Central memory CD8-positive, alpha-beta T cell (primary cell): Measurements from ENCODE around the gene PHC1.

Experiments used
- ATAC-seq: fragments of 150-1000 bp; cut with Tn5 transposase; replicated peaks from 2 replicates; pipeline ENCODE4 v1.10.0; 2022; ENCODE audit warnings: mild to moderate bottlenecking, moderate FRiP score, moderate number of reproducible peaks; ENCODE audit not compliant: poor library complexity, severe bottlenecking; ENCODE audit errors: extremely low read depth
- DNase-seq, 2 donors: peaks; one replicate each; pipeline ENCODE4 v3.0.0; 2021; ENCODE audit warnings: low spot score in 2 of 2
- H3K27ac Mint-ChIP-seq: one replicate; pipeline ENCODE4 v1.8.0; 2022; ENCODE audit warnings: low read depth, mild to moderate bottlenecking, moderate library complexity, mixed read lengths
- H3K27me3 Mint-ChIP-seq: one replicate; pipeline ENCODE4 v1.8.0; 2022; ENCODE audit warnings: mixed read lengths
- H3K36me3 Mint-ChIP-seq: one replicate; pipeline ENCODE4 v1.8.0; 2022; ENCODE audit warnings: mild to moderate bottlenecking, moderate library complexity, mixed read lengths; ENCODE audit not compliant: insufficient read depth
- H3K4me1 Mint-ChIP-seq: one replicate; pipeline ENCODE4 v1.8.0; 2022; ENCODE audit warnings: mixed read lengths
- H3K4me3 Mint-ChIP-seq: one replicate; pipeline ENCODE4 v1.8.0; 2022; ENCODE audit warnings: mild to moderate bottlenecking, moderate library complexity, mixed read lengths
- H3K9me3 Mint-ChIP-seq: one replicate; pipeline ENCODE4 v1.8.0; 2022; ENCODE audit warnings: mixed read lengths

Gene PHC1

GRCh38 chr12:8943565-8944186, 29.4 kb downstream of the PHC1 start:
- Mint-ChIP-seq H3K27ac (no peak overlapping the region), H3K36me3 (peaks cover 44% of the 10 kb centered on the region), H3K9me3 (no peaks in the 10 kb centered on the region), H3K4me3 (no peak overlapping the region), H3K4me1 (peaks cover 30% of the 10 kb centered on the region), H3K27me3 (no peaks in the 10 kb centered on the region)
- DNase-seq (no peak), ATAC-seq (no peak)

DNA sequence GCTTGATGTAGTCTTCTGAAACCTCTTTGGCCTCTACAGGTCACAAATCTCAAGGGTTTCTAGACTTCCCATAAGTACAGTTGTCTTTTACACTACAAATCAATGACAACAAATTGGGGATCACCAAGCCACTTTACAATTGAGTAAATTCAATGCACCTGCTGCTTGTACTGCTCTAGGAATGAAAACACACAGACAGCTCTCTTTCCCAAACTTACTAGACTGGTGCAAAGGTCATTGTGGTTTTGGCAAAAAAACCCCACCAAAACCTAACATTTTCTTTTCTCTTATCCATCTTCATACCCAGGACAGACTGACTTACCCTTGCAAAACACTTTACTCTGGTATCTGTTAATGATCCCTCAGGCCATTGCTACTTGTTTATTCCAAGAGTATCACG, 32.4 kb downstream of the PHC1 start:
- ATAC-seq (no peak), DNase-seq (no peak)
- Mint-ChIP-seq H3K27ac (peak overlapping the region; percentile 84), H3K9me3 (no peaks in the 10 kb centered on the region), H3K4me3 (no peak overlapping the region), H3K27me3 (no peaks in the 10 kb centered on the region), H3K36me3 (peaks cover 42% of the 10 kb centered on the region), H3K4me1 (peaks cover 50% of the 10 kb centered on the region)

- no peak for ATAC-seq
- H3K27me3 Mint-ChIP-seq: no peaks in the 10 kb centered on the region
- peaks cover 60% of the 10 kb centered on the region for H3K4me1 Mint-ChIP-seq
- H3K36me3 Mint-ChIP-seq: peaks cover 35% of the 10 kb centered on the region
- no peak for DNase-seq
- peak overlapping the region; percentile 36 for H3K4me3 Mint-ChIP-seq
- H3K9me3 Mint-ChIP-seq: no peaks in the 10 kb centered on the region
- H3K27ac Mint-ChIP-seq: peak overlapping the region; percentile 91
Observed at GRCh38 chr12:8947737-8948136, 33.4 kb downstream of the PHC1 start.

DNA sequence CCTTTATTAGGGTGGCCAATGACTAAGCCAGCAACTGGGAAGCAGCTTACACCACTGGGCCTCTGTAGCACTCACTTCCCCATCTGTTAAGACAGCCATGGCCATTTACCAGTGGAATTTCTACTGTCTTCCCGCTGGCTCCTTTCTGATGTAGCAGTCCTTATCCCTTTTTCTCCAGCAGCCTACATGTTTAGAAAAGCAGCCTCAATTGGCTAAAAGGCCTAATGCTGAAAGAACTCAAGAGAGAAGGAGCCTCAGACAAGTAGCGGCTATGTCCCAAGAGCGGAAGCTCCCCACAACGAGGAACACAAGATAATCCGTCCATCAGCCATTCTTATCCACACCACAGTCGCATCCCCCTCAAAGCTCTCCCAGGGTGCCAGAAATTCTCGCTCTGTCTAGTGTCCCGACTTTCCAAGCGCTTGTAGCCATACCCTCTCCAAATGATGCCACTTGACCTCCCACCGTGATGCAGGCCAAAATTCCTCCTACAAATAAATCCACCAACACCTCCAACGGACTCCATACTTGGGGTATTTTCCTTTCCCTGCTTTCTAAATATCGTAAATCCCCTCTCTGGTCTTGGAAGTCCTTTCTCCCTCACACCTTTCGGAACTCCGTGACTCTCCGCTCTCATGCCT, 34.5 kb downstream of the PHC1 start:
- Mint-ChIP-seq H3K4me3 (peak overlapping the region; percentile 95), H3K36me3 (peaks cover 27% of the 10 kb centered on the region), H3K9me3 (peaks cover 5% of the 10 kb centered on the region), H3K4me1 (peaks cover 71% of the 10 kb centered on the region), H3K27me3 (no peaks in the 10 kb centered on the region), H3K27ac (peak overlapping the region; percentile 91)
- ATAC-seq (no peak), DNase-seq (no peak)

- Mint-ChIP-seq H3K27ac (peak within 1 kb of the TSS; percentile 91), H3K27me3 (no peaks in the 10 kb centered on the region), H3K36me3 (peaks cover 24% of the 10 kb centered on the region), H3K9me3 (peaks cover 5% of the 10 kb centered on the region), H3K4me3 (peak within 1 kb of the TSS; percentile 95), H3K4me1 (peaks cover 77% of the 10 kb centered on the region)
- peak; percentile 77 for ATAC-seq
- peak; percentile 79 to 82 for DNase-seq
Observed at GRCh38 chr12:8949342-8950220, 35.3 kb downstream of the PHC1 start, which contains the start of gene M6PR. Gene M6PR (minus strand): TSS chr12:8949645. CDS start chr12:8946404, 3,241 bp downstream.

DNA sequence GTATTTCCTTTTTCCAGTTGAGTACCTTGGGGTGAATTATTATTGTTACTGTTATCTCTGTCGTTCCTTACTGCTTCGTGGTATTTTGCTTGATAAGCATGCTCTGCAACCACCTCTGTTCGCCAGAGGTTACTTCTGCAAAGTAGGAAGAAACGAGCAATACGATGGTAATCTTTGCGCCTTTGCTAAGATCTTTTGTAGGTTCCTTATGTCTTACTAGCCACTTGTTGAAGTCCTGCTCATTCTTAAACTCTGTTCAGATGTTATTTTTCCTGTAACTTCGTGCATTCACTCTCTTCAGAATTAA, 35.9 kb downstream of the PHC1 start:
- DNase-seq (no peak), ATAC-seq (peak; percentile 12)
- Mint-ChIP-seq H3K27ac (peak overlapping the region; percentile 91), H3K36me3 (peaks cover 21% of the 10 kb centered on the region), H3K9me3 (peaks cover 5% of the 10 kb centered on the region), H3K4me1 (peaks cover 76% of the 10 kb centered on the region), H3K27me3 (no peaks in the 10 kb centered on the region), H3K4me3 (peak overlapping the region; percentile 95)

- peak overlapping the region; percentile 95 for H3K4me3 Mint-ChIP-seq
- peaks cover 72% of the 10 kb centered on the region for H3K4me1 Mint-ChIP-seq
- H3K36me3 Mint-ChIP-seq: peaks cover 16% of the 10 kb centered on the region
- peaks cover 5% of the 10 kb centered on the region for H3K9me3 Mint-ChIP-seq
- H3K27me3 Mint-ChIP-seq: no peaks in the 10 kb centered on the region
- H3K27ac Mint-ChIP-seq: peak overlapping the region; percentile 91
- no peak for DNase-seq
- ATAC-seq: peak; percentile 8
Observed at GRCh38 chr12:8950702-8951478, 36.6 kb downstream of the PHC1 start.

DNA sequence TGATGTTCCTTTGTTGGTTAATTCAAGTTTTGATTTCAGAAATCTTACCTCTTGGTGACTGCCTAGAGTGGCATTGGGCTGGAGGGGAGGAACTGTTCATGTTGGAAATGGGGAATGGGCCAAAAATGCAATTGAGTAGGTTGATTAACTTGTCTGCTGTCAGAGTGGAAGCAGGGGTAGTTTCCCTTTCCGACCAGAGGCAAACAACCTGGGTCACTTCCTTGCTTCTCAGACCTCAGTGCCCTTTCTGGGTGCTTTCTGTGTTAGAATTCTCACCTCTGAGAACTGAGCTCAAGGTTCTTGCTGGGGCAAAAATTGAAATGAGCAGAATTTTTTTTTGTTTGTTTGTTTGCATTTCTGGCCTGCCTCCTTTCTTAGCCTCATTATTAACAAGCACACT, 37.4 kb downstream of the PHC1 start:
- Mint-ChIP-seq H3K27me3 (no peaks in the 10 kb centered on the region), H3K9me3 (peaks cover 5% of the 10 kb centered on the region), H3K4me1 (peaks cover 66% of the 10 kb centered on the region), H3K27ac (peak overlapping the region; percentile 91), H3K4me3 (peak overlapping the region; percentile 95), H3K36me3 (peaks cover 16% of the 10 kb centered on the region)
- DNase-seq: no peak
- ATAC-seq: no peak

DNA sequence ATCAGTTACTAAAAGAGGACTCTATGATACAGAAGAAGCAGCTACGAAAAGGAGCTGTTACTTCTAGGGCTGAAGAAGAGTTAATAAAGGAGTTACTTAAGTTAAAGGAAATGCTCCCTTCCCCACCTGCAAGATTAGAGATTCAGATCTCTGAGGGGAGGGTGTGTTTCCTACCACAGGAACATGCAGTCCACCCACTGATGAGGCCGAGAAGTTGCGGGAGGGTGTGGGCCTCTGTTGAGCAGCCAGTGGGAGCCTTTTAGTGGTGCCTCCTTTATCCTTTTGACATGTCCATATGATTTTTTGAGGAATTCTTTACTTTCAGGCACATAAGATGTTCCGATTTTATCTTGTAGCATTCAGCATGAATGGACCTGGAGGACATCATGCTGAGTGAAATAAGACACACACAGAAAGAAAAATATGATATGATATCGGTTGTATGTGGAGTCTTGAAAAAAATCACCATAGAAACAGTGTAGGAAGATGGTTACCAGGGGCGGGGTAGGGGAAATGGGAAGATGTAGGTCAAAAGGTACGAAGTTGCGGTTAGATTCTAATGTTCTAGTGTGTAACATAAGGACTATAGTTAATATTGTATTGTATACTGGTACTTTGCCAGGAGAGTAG, 39.6 kb downstream of the PHC1 start:
- peak; percentile 33 for ATAC-seq
- H3K36me3 Mint-ChIP-seq: peaks cover 16% of the 10 kb centered on the region
- DNase-seq: peak in 1 of 2 donors; percentile 42
- H3K27me3 Mint-ChIP-seq: no peaks in the 10 kb centered on the region
- peaks cover 5% of the 10 kb centered on the region for H3K9me3 Mint-ChIP-seq
- peak overlapping the region; percentile 91 for H3K27ac Mint-ChIP-seq
- peaks cover 60% of the 10 kb centered on the region for H3K4me1 Mint-ChIP-seq
- peak overlapping the region; percentile 53 for H3K4me3 Mint-ChIP-seq

DNA sequence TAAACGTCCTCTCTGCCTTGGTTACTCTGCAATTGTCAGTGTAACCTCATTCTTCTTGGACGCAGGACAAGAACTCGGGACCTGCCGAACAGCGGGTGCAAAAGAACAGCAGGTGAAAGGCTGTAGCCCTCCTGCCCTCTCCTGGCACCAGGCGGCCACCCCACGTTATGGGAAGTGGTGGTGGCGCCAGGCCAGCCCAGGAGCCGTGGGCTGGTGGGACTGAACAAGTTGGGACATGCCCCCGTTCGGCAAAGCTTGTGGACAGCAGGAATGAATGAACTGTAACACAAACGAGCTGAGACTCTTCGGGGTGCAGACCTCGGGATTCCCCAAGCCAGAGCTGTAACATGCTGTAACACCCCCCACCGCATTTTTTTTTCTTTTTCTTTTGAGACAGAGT, 41.8 kb downstream of the PHC1 start:
- DNase-seq (no peak), ATAC-seq (no peak)
- Mint-ChIP-seq H3K9me3 (peaks cover 5% of the 10 kb centered on the region), H3K36me3 (peaks cover 8% of the 10 kb centered on the region), H3K27me3 (no peaks in the 10 kb centered on the region), H3K4me1 (peaks cover 54% of the 10 kb centered on the region), H3K4me3 (no peak overlapping the region), H3K27ac (no peak overlapping the region)

- peaks cover 7% of the 10 kb centered on the region for H3K36me3 Mint-ChIP-seq
- DNase-seq (no peak), ATAC-seq (no peak)
- H3K4me3 Mint-ChIP-seq: no peak overlapping the region
- peaks cover 5% of the 10 kb centered on the region for H3K9me3 Mint-ChIP-seq
- peak overlapping the region; percentile 56 for H3K27ac Mint-ChIP-seq
- peaks cover 51% of the 10 kb centered on the region for H3K4me1 Mint-ChIP-seq
- H3K27me3 Mint-ChIP-seq: no peaks in the 10 kb centered on the region
Observed at GRCh38 chr12:8956772-8957171, 42.5 kb downstream of the PHC1 start.

- Mint-ChIP-seq H3K9me3 (peaks cover 5% of the 10 kb centered on the region), H3K27me3 (no peaks in the 10 kb centered on the region), H3K36me3 (peaks cover 6% of the 10 kb centered on the region), H3K27ac (peak overlapping the region; percentile 56), H3K4me3 (no peak overlapping the region), H3K4me1 (peaks cover 43% of the 10 kb centered on the region)
- ATAC-seq: no peak
- no peak for DNase-seq
Observed at GRCh38 chr12:8957561-8957960, 43.3 kb downstream of the PHC1 start.
